Astrocyte (in vitro differentiated cells and primary cell): ENCODE measurements around the gene KRT36. TPM values are rescaled to one million over a fixed set of nuclear protein-coding genes. Genes with fewer than 3 reads are reported as not detected.

ENCODE experiments used
- DNase-seq: peaks from one replicate; pipeline ENCODE4 v3.0.0-alpha.2; 2010; ENCODE audit warnings: low read depth
- FAIRE-seq: peaks from 2 replicates; lab custom pipeline; 2011; peaks lifted over from hg19 to GRCh38; lab: Jason Lieb, UNC
- H2AFZ ChIP-seq: 2 replicates; pipeline ENCODE4 v1.6.0; 2012; ENCODE audit warnings: low read depth, low read length, inconsistent platforms
- H3K27ac ChIP-seq: 2 replicates; pipeline ENCODE4 v1.5.1; 2011; ENCODE audit warnings: low read depth, low read length, inconsistent platforms
- H3K27me3 ChIP-seq: 2 replicates; pipeline ENCODE4 v1.6.0; 2011; ENCODE audit warnings: low read length, inconsistent platforms; ENCODE audit not compliant: insufficient read depth
- H3K36me3 ChIP-seq: 2 replicates; pipeline ENCODE4 v1.5.1; 2011; ENCODE audit warnings: low read length, inconsistent platforms; ENCODE audit not compliant: insufficient read depth
- H3K4me1 ChIP-seq: 2 replicates; pipeline ENCODE4 v1.5.1; 2011; ENCODE audit warnings: low read length, inconsistent platforms; ENCODE audit not compliant: insufficient read depth
- H3K4me2 ChIP-seq: 2 replicates; pipeline ENCODE4 v1.6.0; 2012; ENCODE audit warnings: low read length, inconsistent platforms
- H3K4me3 ChIP-seq: 2 replicates; pipeline ENCODE4 v1.5.1; 2011; ENCODE audit warnings: low read depth, mild to moderate bottlenecking, low read length, inconsistent platforms; ENCODE audit not compliant: insufficient read depth
- H3K79me2 ChIP-seq: 2 replicates; pipeline ENCODE4 v1.6.0; 2012; ENCODE audit warnings: mild to moderate bottlenecking, low read length, inconsistent platforms; ENCODE audit not compliant: insufficient read depth
- H3K9ac ChIP-seq: 2 replicates; pipeline ENCODE4 v1.6.0; 2012; ENCODE audit warnings: mild to moderate bottlenecking, low read length, inconsistent platforms
- H3K9me3 ChIP-seq: 2 replicates; pipeline ENCODE4 v1.5.1; 2012; ENCODE audit warnings: low read depth, mild to moderate bottlenecking, low read length, inconsistent platforms; ENCODE audit not compliant: insufficient read depth
- H4K20me1 ChIP-seq: 2 replicates; pipeline ENCODE4 v1.6.0; 2012; ENCODE audit warnings: low read length, inconsistent platforms; ENCODE audit not compliant: insufficient read depth
- H3K27ac Mint-ChIP-seq: one replicate; pipeline ENCODE4 v1.8.0; 2021; ENCODE audit warnings: mild to moderate bottlenecking, mixed read lengths; ENCODE audit not compliant: unreplicated experiment
- H3K27me3 Mint-ChIP-seq: one replicate; pipeline ENCODE4 v1.8.0; 2021; ENCODE audit warnings: low read depth, mixed read lengths; ENCODE audit not compliant: unreplicated experiment
- H3K36me3 Mint-ChIP-seq: one replicate; pipeline ENCODE4 v1.8.0; 2021; ENCODE audit warnings: low read depth, mixed read lengths; ENCODE audit not compliant: unreplicated experiment
- H3K4me1 Mint-ChIP-seq: one replicate; pipeline ENCODE4 v1.8.0; 2021; ENCODE audit warnings: low read depth, mixed read lengths; ENCODE audit not compliant: unreplicated experiment
- H3K4me3 Mint-ChIP-seq: one replicate; pipeline ENCODE4 v1.8.0; 2021; ENCODE audit warnings: mild to moderate bottlenecking, moderate library complexity, mixed read lengths; ENCODE audit not compliant: unreplicated experiment
- H3K9me3 Mint-ChIP-seq: one replicate; pipeline ENCODE4 v1.8.0; 2021; ENCODE audit warnings: mild to moderate bottlenecking, mixed read lengths; ENCODE audit not compliant: unreplicated experiment
- CTCF ChIP-seq: IDR thresholded peaks from 2 replicates; pipeline ENCODE4 v1.5.1; 2011; ENCODE audit warnings: low read depth, mild to moderate bottlenecking, inconsistent platforms, low read length, moderate library complexity; ENCODE audit not compliant: insufficient read depth
- EZH2 ChIP-seq: IDR thresholded peaks from 2 replicates; pipeline ENCODE4 v1.6.1; 2012; ENCODE audit warnings: mild to moderate bottlenecking, low read length, inconsistent platforms; ENCODE audit not compliant: insufficient read depth
- total RNA-seq: library from RNA; stranded (reverse); gene quantifications from 2 replicates; pipeline ENCODE4 v1.2.1, GENCODE V29; 2021

KRT36 gene
- total RNA-seq, 1 donor from 2014 or later, result not detected

GRCh38 chr17:41464682-41465081, 25.0 kb downstream of the KRT36 start:
- no peaks in the 10 kb centered on the region for H3K36me3 Mint-ChIP-seq

GRCh38 chr17:41464173-41464572, 25.5 kb downstream of the KRT36 start:
- Histone ChIP-seq H3K79me2 (no peaks in the 10 kb centered on the region), H3K9me3 (no peaks in the 10 kb centered on the region), H3K9ac (no peak overlapping the region), H3K27ac (no peak overlapping the region), H3K27me3 (no peaks in the 10 kb centered on the region), H2AFZ (no peak overlapping the region), H3K4me3 (no peak overlapping the region), H4K20me1 (no peaks in the 10 kb centered on the region), H3K36me3 (no peaks in the 10 kb centered on the region), H3K4me2 (no peak overlapping the region), H3K4me1 (peaks cover 11% of the 10 kb centered on the region)
- Mint-ChIP-seq H3K36me3 (no peaks in the 10 kb centered on the region), H3K4me1 (peaks cover 6% of the 10 kb centered on the region), H3K9me3 (peaks cover 7% of the 10 kb centered on the region), H3K27me3 (peaks cover 28% of the 10 kb centered on the region), H3K4me3 (no peak overlapping the region), H3K27ac (no peak overlapping the region)
- no peak for FAIRE-seq
- no peak for DNase-seq
- TF ChIP-seq CTCF (no peak), EZH2 (no peak)

More at GRCh38 chr17:41464682-41465081, 25.0 kb downstream of the KRT36 start:
- DNase-seq (peak; percentile 95), FAIRE-seq (peak; percentile 97)
- Histone ChIP-seq H3K4me1 (peaks cover 11% of the 10 kb centered on the region), H3K27me3 (no peaks in the 10 kb centered on the region), H2AFZ (no peak overlapping the region), H3K9me3 (no peaks in the 10 kb centered on the region), H3K9ac (no peak overlapping the region), H3K36me3 (no peaks in the 10 kb centered on the region), H3K4me2 (peak overlapping the region; percentile 24), H4K20me1 (no peaks in the 10 kb centered on the region), H3K79me2 (no peaks in the 10 kb centered on the region), H3K4me3 (no peak overlapping the region), H3K27ac (no peak overlapping the region)
- H3K4me1 Mint-ChIP-seq, result peaks cover 6% of the 10 kb centered on the region
- no peak overlapping the region for H3K4me3 Mint-ChIP-seq
- peaks cover 30% of the 10 kb centered on the region for H3K27me3 Mint-ChIP-seq
- TF ChIP-seq EZH2 (no peak), CTCF (no peak)
- H3K27ac Mint-ChIP-seq, result no peak overlapping the region
- H3K9me3 Mint-ChIP-seq, result peaks cover 9% of the 10 kb centered on the region

- H3K4me1 ChIP-seq, result peaks cover 11% of the 10 kb centered on the region
- H3K27me3 ChIP-seq, result no peaks in the 10 kb centered on the region
- H3K9me3 ChIP-seq, result no peaks in the 10 kb centered on the region
- no peaks in the 10 kb centered on the region for H4K20me1 ChIP-seq
- H3K79me2 ChIP-seq, result no peaks in the 10 kb centered on the region
- Mint-ChIP-seq H3K4me1 (peaks cover 6% of the 10 kb centered on the region), H3K9me3 (peaks cover 7% of the 10 kb centered on the region), H3K27me3 (peaks cover 29% of the 10 kb centered on the region), H3K36me3 (no peaks in the 10 kb centered on the region), H3K27ac (no peak overlapping the region), H3K4me3 (no peak overlapping the region)
- no peak for FAIRE-seq
- H3K4me3 ChIP-seq, result no peak overlapping the region
- no peaks in the 10 kb centered on the region for H3K36me3 ChIP-seq
- H3K27ac ChIP-seq, result no peak overlapping the region
- no peak for TF ChIP-seq EZH2
- no peak for TF ChIP-seq CTCF
- DNase-seq, result no peak
- no peak overlapping the region for H2AFZ ChIP-seq
- no peak overlapping the region for H3K4me2 ChIP-seq
- H3K9ac ChIP-seq, result no peak overlapping the region
Observed at GRCh38 chr17:41463746-41464145, 26.0 kb downstream of the KRT36 start.
